ENCODE results near the gene TNFAIP3.

The TNFAIP3 gene

GRCh38 chr6:137845460-137845859 lies 21.6 kb upstream of the TNFAIP3 start:
- DNase-seq = no peak

- no peak for DNase-seq
Measured at GRCh38 chr6:137846274-137846673, 20.8 kb upstream of the TNFAIP3 start.

- no peak for DNase-seq
Measured at GRCh38 chr6:137846772-137847313, 20.2 kb upstream of the TNFAIP3 start.

- no peak for DNase-seq
Measured at GRCh38 chr6:137847748-137848147, 19.3 kb upstream of the TNFAIP3 start.

GRCh38 chr6:137848672-137849071 lies 18.4 kb upstream of the TNFAIP3 start:
- no peak for DNase-seq

GRCh38 chr6:137849181-137849980 lies 17.7 kb upstream of the TNFAIP3 start:
- DNase-seq = no peak

- no peak for DNase-seq
Measured at GRCh38 chr6:137849981-137850714, 16.9 kb upstream of the TNFAIP3 start.

- no peak for DNase-seq
Measured at GRCh38 chr6:137850816-137851602, 16.1 kb upstream of the TNFAIP3 start.

GRCh38 chr6:137851669-137852068 lies 15.4 kb upstream of the TNFAIP3 start:
- no peak for DNase-seq

- no peak for DNase-seq
Measured at GRCh38 chr6:137852346-137852745, 14.7 kb upstream of the TNFAIP3 start.

- DNase-seq = no peak
Measured at GRCh38 chr6:137852811-137853210, 14.2 kb upstream of the TNFAIP3 start.

GRCh38 chr6:137853569-137854213 lies 13.4 kb upstream of the TNFAIP3 start:
- no peak for DNase-seq

GRCh38 chr6:137856138-137856898 lies 10.7 kb upstream of the TNFAIP3 start:
- peak; percentile 91 for DNase-seq

GRCh38 chr6:137859025-137859424 lies 8.0 kb upstream of the TNFAIP3 start:
- no peak for DNase-seq

- DNase-seq = no peak
Measured at GRCh38 chr6:137860394-137861005, 6.6 kb upstream of the TNFAIP3 start.

- DNase-seq = no peak
Measured at GRCh38 chr6:137861550-137862337, 5.3 kb upstream of the TNFAIP3 start.

- no peak for DNase-seq
Measured at GRCh38 chr6:137862419-137863090, 4.5 kb upstream of the TNFAIP3 start.

- no peak for DNase-seq
Measured at GRCh38 chr6:137863091-137863797, 3.8 kb upstream of the TNFAIP3 start.

GRCh38 chr6:137864812-137865508 lies 2.1 kb upstream of the TNFAIP3 start:
- DNase-seq = no peak
